ENCODE measurements around the gene UNC5C. TPM values are rescaled to one million over a fixed set of nuclear protein-coding genes. Genes with fewer than 3 reads are reported as not detected.

UNC5C gene
- total RNA-seq, 4 donors from 2014 or later, result 0.98 to 2.3 (median 1.2) TPM

- Histone ChIP-seq H3K4me1 (no peaks in the 10 kb centered on the region), H3K9me3 (no peaks in the 10 kb centered on the region), H3K27me3 (no peaks in the 10 kb centered on the region), H3K36me3 (no peaks in the 10 kb centered on the region), H3K4me3 (no peak overlapping the region), H3K27ac (no peak overlapping the region)
- TF ChIP-seq, protein P1, sequence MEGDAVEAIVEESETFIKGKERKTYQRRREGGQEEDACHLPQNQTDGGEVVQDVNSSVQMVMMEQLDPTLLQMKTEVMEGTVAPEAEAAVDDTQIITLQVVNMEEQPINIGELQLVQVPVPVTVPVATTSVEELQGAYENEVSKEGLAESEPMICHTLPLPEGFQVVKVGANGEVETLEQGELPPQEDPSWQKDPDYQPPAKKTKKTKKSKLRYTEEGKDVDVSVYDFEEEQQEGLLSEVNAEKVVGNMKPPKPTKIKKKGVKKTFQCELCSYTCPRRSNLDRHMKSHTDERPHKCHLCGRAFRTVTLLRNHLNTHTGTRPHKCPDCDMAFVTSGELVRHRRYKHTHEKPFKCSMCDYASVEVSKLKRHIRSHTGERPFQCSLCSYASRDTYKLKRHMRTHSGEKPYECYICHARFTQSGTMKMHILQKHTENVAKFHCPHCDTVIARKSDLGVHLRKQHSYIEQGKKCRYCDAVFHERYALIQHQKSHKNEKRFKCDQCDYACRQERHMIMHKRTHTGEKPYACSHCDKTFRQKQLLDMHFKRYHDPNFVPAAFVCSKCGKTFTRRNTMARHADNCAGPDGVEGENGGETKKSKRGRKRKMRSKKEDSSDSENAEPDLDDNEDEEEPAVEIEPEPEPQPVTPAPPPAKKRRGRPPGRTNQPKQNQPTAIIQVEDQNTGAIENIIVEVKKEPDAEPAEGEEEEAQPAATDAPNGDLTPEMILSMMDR (IDR thresholded peaks at IDR 0.05), result no peak
- TF ChIP-seq EP300 (IDR thresholded peaks at IDR 0.05) (no peak), POLR2A (IDR thresholded peaks at IDR 0.05) (no peak), POLR2AphosphoS5 (IDR thresholded peaks at IDR 0.05) (no peak)
- no peak for DNase-seq (ENCODE audit: low spot score in 2 of 2)
- 37% methylated on average over 4 of the region's 4 CpGs for WGBS
Observed at GRCh38 chr4:95506264-95506663, 42.5 kb downstream of the UNC5C start.

- Histone ChIP-seq H3K27me3 (no peaks in the 10 kb centered on the region), H3K9me3 (no peaks in the 10 kb centered on the region), H3K4me1 (no peaks in the 10 kb centered on the region), H3K36me3 (no peaks in the 10 kb centered on the region), H3K27ac (no peak overlapping the region), H3K4me3 (no peak overlapping the region)
- DNase-seq (ENCODE audit: low spot score in 2 of 2), result no peak
- TF ChIP-seq EP300 (IDR thresholded peaks at IDR 0.05) (no peak), POLR2AphosphoS5 (IDR thresholded peaks at IDR 0.05) (no peak), POLR2A (IDR thresholded peaks at IDR 0.05) (no peak)
- TF ChIP-seq, protein P1 (IDR thresholded peaks at IDR 0.05), result no peak
Observed at GRCh38 chr4:95505799-95506198, 43.0 kb downstream of the UNC5C start.

- no peak for DNase-seq (ENCODE audit: low spot score in 2 of 2)
- TF ChIP-seq EP300 (IDR thresholded peaks at IDR 0.05), result no peak
- TF ChIP-seq, protein P1 (IDR thresholded peaks at IDR 0.05), result no peak
- TF ChIP-seq POLR2A (IDR thresholded peaks at IDR 0.05), result no peak
- no peak for TF ChIP-seq POLR2AphosphoS5 (IDR thresholded peaks at IDR 0.05)
- H3K36me3 ChIP-seq, result no peaks in the 10 kb centered on the region
- no peaks in the 10 kb centered on the region for H3K9me3 ChIP-seq
- H3K4me3 ChIP-seq, result no peak overlapping the region
- 64% methylated on average over 2 of the region's 2 CpGs for WGBS
- no peaks in the 10 kb centered on the region for H3K4me1 ChIP-seq
- no peaks in the 10 kb centered on the region for H3K27me3 ChIP-seq
- H3K27ac ChIP-seq, result no peak overlapping the region
Observed at GRCh38 chr4:95505151-95505550, 43.6 kb downstream of the UNC5C start.

DNA sequence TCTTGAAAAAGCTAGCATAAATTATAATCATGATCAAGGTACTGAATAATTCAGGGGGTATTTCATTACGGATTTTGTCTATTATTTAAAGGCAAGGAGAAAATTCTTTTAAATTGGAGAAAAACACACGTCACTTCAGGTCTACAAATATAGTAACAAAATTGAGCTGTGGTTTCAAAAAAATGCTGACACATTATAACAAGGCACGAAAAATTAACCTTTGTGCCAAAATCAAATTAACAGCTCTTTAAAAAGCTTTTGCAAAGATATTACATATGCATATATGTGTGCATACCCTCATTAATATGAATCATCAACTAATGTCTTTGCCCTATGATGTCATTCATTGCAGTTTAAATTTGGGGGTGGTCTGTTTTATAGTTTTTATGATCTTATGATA is 44.3 kb downstream of the UNC5C start:
- no peak overlapping the region for H3K27ac ChIP-seq
- TF ChIP-seq EP300 (IDR thresholded peaks at IDR 0.05) (no peak), POLR2AphosphoS5 (IDR thresholded peaks at IDR 0.05) (no peak), POLR2A (IDR thresholded peaks at IDR 0.05) (no peak)
- TF ChIP-seq, protein P1 (IDR thresholded peaks at IDR 0.05), result no peak
- H3K27me3 ChIP-seq, result no peaks in the 10 kb centered on the region
- WGBS, result 46% methylated on average over 3 of the region's 3 CpGs
- DNase-seq (ENCODE audit: low spot score in 2 of 2), result no peak
- H3K36me3 ChIP-seq, result no peaks in the 10 kb centered on the region
- H3K4me1 ChIP-seq, result no peaks in the 10 kb centered on the region
- H3K4me3 ChIP-seq, result no peak overlapping the region
- H3K9me3 ChIP-seq, result no peaks in the 10 kb centered on the region

- WGBS, result 68% methylated on average over 1 of the region's 1 CpG
- H3K27me3 ChIP-seq, result no peaks in the 10 kb centered on the region
- TF ChIP-seq EP300 (IDR thresholded peaks at IDR 0.05) (no peak), POLR2AphosphoS5 (IDR thresholded peaks at IDR 0.05) (no peak)
- TF ChIP-seq, protein P1 (IDR thresholded peaks at IDR 0.05), result no peak
- H3K9me3 ChIP-seq, result no peaks in the 10 kb centered on the region
- no peak overlapping the region for H3K27ac ChIP-seq
- no peak for DNase-seq (ENCODE audit: low spot score in 2 of 2)
- no peaks in the 10 kb centered on the region for H3K4me1 ChIP-seq
- no peak overlapping the region for H3K4me3 ChIP-seq
- H3K36me3 ChIP-seq, result no peaks in the 10 kb centered on the region
Observed at GRCh38 chr4:95500361-95500760, 48.4 kb downstream of the UNC5C start.
